Measurements from ENCODE around the gene PRKG1.

DNA sequence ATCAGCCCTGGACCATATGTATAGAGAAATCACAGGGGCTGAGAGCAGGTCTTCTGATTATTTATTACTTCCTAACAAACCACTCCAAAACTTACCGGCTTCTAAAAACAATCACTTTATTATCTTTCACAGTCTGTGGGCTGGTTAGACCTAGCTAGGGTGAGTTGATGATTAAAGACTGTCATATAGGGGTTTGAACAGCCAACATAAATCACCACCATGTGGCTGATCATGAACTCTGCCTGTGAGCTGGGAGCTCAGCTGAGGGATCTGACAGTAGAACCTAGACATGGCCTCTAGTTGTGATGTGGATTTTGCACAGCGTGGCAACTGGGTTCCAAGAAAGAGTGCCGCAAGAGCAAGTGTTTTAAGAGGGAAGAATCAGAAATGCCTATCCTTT, 319.8 kb downstream of the PRKG1 start:
- TF ChIP-seq POLR2A (IDR thresholded peaks at IDR 0.05), result no peak
- TF ChIP-seq, protein P1, sequence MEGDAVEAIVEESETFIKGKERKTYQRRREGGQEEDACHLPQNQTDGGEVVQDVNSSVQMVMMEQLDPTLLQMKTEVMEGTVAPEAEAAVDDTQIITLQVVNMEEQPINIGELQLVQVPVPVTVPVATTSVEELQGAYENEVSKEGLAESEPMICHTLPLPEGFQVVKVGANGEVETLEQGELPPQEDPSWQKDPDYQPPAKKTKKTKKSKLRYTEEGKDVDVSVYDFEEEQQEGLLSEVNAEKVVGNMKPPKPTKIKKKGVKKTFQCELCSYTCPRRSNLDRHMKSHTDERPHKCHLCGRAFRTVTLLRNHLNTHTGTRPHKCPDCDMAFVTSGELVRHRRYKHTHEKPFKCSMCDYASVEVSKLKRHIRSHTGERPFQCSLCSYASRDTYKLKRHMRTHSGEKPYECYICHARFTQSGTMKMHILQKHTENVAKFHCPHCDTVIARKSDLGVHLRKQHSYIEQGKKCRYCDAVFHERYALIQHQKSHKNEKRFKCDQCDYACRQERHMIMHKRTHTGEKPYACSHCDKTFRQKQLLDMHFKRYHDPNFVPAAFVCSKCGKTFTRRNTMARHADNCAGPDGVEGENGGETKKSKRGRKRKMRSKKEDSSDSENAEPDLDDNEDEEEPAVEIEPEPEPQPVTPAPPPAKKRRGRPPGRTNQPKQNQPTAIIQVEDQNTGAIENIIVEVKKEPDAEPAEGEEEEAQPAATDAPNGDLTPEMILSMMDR (IDR thresholded peaks at IDR 0.05), result no peak

All from Peyer's patch (tissue), 4 donors.